ENCODE results near the gene FFAR1.

DNA sequence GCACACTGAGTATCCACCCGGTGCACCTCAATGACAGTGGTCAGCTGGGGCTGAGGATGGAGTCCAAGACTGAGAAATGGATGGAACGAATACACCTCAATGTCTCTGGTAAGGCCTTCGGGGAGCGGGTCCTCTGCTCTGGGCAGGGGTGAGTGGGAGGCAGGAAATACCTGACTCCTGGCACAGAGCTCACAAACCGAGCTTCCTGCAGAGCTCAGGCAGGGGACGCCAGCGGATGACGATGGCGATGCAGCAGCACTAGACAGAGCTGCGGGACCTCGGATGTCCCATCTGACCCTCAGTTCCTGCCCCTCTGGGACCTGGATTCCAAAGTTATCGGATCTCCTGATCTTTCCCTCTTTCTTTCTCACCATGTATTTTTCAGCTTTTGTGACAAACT is 14.9 kb upstream of the FFAR1 start:
- TF ChIP-seq CTCF (IDR thresholded peaks at IDR 0.05) (no peak), ZFX (IDR thresholded peaks at IDR 0.05; ENCODE audit: borderline replicate concordance) (no peak)

All from 22Rv1 (cell line).